Activated CD4-positive, alpha-beta T cell treated with anti-CD3 and anti-CD28 coated beads, Interleukin-2, Interleukin-4, amounts not matched to agents 100 ng/mL and 50 ng/mL, durations not matched to agents 16 hours and 8 hours (primary cell): ENCODE measurements around the gene SPTBN4.

Experiments used
- DNase-seq: peaks from one replicate; pipeline ENCODE4 v3.0.0-alpha.2; 2020; ENCODE audit warnings: low spot score

Gene SPTBN4

DNA sequence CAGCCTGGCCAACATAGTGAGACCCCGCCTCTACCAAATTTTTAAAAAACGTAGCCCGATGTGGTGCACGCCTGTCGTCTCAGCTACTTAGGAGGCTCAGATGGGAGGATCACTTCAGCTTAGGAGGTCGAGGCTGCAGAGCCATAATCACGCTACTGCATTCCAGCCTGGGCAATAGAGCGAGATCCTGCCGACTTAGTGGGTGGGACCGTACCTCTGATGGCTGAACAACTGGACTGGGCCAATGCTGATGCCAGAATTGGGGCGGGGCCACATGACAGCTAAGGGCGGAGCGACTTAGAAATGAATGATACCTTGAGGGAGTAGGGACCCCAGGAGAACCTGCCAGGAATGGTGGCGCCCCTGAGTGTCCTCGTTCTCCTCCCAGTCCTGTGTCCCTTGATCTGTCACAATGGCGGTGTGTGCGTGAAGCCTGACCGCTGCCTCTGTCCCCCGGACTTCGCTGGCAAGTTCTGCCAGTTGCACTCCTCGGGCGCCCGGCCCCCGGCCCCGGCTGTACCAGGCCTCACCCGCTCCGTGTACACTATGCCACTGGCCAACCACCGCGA is 137.9 kb downstream of the SPTBN4 start:
- DNase-seq: no peak

DNA sequence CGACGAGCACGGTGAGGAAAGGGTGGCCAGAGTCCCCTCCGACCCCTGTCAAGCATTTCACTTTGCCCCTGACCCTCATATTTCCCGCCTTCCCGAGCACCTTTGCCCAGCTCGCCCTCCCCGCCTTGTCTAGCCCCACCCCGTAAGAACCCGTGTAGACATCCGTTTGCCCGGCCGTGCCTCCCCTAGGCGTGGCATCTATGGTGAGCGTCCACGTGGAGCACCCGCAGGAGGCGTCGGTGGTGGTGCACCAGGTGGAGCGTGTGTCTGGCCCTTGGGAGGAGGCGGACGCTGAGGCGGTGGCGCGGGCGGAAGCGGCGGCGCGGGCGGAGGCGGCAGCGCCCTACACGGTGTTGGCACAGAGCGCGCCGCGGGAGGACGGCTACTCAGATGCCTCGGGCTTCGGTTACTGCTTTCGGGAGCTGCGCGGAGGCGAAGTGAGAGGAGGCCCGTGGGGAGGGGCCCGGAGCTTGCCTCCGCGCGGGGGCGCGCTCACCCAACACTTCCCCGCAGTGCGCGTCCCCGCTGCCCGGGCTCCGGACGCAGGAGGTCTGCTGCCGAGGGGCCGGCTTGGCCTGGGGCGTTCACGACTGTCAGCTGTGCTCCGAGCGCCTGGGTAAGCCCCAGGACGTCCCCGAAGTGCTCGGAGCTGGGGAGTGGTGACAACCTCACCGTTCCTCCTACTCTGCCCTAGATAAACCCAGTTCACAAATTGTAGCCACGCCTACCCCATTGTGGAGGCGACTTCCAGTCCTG is 138.6 kb downstream of the SPTBN4 start:
- peak; percentile 90 for DNase-seq

DNA sequence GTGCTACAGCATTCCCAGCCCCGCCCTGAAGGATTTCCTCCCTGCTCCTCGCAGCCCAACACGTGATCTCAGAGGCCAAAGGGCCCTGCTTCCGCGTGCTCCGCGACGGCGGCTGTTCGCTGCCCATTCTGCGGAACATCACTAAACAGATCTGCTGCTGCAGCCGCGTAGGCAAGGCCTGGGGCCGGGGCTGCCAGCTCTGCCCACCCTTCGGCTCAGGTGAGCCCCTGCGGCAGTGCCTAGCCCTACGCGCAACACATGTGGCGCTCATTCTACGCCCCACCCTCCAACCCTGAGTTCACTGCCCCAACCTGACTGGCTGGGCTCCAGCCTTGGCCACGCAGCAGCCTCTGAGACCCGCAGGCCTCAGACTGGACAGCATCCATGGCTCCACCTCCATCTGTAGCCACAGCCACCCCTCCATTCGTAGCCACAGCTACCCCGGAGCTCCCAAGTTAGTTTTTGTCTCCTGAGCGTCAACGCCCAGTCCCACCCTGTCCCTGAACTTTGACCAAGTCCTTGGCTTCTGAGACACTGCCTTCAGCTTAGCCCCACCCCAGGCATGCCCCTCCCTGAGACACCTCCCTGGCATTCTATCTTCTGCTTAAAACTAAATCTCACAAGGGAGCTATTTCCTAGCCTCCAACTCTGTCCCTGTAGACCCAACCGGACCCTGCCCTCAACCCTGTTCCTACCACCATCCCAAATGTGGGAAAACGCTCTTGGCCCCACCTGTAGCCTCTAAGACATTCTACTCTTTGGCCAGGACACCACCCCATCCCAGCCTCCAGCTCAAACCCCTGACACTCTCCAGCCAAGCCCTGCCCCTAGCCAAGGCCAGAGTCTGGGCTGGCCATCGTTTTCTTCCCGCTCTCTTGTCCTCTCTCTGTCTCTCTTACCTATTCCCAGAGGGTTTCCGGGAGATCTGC is 140.8 kb downstream of the SPTBN4 start:
- no peak for DNase-seq

DNA sequence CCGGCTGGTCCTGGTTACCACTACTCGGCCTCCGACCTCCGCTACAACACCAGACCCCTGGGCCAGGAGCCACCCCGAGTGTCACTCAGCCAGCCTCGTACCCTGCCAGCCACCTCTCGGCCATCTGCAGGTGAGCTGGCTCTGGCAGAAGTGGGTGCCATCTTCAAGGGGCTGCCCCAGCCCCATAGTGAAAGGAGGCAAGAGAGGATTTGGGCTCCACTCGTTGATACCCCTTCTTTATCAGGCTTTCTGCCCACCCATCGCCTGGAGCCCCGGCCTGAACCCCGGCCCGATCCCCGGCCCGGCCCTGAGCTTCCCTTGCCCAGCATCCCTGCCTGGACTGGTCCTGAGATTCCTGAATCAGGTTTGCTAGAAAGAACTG is 141.4 kb downstream of the SPTBN4 start:
- DNase-seq: no peak

DNA sequence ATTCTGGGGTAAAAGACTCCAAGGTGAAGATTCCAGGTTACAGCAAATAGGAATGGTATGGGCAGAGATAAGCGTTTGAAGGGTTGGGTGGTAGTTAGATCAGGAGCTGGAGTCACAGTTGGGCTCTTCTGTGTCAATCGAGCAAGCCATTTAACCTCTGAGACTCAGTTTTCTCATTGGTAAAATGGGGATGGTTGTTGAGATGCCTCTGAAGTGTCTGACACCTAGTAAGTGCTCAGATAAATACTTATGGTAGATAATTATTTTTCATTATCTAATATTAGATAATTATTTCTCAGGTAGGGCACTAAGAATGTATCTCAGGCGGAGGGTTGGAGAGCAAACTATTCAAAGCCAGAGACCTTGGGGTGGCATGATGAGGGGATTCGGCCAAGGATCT is 142.2 kb downstream of the SPTBN4 start:
- no peak for DNase-seq

DNA sequence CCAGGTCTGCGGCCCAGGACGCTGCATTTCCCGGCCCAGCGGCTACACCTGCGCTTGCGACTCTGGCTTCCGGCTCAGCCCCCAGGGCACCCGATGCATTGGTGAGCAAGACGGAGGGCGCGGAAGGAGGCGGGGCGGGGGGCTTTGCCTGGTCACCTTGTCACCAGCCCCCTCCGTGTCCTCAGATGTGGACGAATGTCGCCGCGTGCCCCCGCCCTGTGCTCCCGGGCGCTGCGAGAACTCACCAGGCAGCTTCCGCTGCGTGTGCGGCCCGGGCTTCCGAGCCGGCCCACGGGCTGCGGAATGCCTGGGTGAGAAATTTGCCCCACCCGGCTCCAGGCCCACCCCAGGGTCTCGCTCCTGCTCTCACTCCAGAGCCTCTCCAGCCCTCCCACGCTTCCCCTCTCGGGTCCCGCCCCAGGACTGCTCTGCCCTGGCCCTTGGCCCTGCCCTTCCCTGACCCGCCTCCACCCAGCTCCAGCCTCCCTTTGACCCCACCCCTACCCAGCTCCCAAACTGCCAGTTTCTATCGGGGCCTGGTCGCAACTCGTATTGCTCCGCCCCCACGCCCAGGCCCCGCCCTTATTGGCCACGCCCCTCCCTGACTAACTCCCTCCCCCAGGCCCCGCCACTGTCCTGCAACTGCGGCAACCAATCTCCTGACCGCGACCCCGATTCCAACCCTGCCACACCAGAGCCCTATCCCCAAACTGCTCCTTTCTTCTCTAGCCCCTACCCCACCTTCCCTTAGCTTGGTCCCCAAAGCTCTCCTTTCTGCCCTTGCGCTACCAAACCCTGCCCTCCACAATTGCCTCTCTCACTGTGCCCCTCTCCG is 143.0 kb downstream of the SPTBN4 start:
- DNase-seq: peak; percentile 96

DNA sequence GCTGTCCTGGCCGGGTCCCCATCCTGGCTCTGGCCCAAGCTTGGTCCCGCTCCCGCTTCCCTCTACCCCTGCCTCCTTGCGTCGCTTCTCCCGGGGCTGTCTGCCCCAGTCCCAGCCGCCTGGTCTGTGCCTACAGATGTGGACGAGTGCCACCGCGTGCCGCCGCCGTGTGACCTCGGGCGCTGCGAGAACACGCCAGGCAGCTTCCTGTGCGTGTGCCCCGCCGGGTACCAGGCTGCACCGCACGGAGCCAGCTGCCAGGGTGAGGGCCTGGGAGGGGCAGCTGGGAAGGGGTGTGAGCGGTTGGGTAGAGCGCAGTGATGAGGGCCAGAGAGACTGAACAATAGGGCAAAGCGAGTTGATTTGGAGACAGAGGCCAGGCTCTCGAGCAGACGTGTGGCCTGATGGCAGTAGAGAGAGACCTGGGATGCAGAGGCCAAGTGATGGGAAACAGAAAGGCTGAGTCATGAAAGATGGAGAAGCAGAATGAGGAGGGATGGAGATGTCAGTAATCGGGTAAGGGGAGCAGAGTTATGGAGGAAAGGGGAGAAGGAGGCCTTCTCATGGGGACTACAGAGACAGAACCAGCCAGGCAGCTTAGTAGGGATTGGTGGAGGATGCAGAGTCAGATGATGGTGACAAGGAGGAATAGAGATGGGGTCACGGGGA is 143.7 kb downstream of the SPTBN4 start:
- peak; percentile 67 for DNase-seq

DNA sequence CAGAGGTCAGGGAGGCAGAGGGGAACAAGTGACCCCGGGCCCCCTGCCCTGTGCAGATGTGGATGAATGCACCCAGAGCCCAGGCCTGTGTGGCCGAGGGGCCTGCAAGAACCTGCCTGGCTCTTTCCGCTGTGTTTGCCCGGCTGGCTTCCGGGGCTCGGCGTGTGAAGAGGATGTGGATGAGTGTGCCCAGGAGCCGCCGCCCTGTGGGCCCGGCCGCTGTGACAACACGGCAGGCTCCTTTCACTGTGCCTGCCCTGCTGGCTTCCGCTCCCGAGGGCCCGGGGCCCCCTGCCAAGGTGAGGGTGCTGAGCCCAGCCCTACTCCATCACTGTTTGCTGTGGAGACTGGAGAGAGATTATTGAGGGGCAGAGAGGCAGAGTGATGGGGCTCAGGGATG is 144.3 kb downstream of the SPTBN4 start:
- peak; percentile 24 for DNase-seq

DNA sequence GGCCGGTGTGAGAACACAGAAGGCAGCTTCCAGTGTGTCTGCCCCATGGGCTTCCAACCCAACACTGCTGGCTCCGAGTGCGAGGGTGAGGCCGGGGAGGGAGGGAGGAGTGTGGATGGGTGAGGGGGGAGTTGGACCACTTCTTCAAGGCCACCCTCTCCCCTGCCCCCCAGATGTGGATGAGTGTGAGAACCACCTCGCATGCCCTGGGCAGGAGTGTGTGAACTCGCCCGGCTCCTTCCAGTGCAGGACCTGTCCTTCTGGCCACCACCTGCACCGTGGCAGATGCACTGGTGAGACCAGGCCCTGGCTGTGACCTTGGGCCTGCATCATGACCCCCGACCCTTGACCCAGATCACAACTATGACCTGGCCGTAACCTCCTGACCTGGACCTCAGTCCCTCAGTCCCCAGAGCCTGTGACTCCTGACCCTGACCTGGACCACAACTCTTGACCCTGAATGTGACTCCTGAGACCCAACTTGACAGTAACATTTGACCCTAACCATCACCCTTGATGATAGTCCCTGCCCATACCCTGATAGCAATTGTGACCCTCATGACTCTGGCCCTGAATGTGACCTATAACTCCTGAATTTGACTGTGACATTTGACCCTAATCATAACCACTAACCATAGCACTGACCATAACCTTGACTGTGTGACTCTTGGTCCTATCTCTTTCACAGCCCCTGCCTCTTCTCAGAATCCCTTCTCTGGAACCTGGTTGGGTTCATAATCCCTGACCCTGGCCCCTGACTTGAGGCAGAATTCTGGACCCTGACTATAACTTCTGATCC is 145.3 kb downstream of the SPTBN4 start:
- DNase-seq: no peak

DNA sequence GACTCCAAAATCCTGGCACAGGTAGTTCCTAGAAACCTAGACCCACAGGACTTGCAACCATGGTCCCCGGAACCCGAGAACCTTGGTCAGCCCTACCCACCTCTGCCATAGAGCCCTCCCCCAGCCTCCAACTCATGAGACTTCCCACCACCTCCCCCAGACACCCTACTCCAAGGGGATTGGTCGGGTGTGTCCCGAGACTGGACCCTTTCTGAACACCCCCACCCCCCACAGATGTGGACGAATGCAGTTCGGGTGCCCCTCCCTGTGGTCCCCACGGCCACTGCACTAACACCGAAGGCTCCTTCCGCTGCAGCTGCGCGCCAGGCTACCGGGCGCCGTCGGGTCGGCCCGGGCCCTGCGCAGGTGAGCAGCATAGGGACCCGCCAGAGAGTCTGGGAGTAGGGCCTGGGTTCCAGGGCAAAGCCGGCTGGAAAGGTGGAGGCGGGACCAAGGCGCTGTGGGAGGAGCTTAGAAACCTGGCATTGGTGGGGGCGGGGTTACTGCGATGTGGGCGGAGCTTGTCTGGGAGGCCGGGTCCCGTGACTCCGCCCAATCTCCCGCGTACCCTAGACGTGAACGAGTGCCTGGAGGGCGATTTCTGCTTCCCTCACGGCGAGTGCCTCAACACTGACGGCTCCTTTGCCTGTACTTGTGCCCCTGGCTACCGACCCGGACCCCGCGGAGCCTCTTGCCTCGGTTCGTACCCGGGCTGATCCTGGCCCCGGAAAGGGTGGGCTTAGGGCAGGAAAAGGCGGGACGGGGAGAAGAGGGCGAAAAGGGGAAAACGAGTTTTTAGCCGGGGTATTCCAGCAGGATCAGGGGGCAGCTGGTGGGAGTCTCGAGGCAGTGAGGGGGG is 146.3 kb downstream of the SPTBN4 start:
- DNase-seq: peak; percentile 77

DNA sequence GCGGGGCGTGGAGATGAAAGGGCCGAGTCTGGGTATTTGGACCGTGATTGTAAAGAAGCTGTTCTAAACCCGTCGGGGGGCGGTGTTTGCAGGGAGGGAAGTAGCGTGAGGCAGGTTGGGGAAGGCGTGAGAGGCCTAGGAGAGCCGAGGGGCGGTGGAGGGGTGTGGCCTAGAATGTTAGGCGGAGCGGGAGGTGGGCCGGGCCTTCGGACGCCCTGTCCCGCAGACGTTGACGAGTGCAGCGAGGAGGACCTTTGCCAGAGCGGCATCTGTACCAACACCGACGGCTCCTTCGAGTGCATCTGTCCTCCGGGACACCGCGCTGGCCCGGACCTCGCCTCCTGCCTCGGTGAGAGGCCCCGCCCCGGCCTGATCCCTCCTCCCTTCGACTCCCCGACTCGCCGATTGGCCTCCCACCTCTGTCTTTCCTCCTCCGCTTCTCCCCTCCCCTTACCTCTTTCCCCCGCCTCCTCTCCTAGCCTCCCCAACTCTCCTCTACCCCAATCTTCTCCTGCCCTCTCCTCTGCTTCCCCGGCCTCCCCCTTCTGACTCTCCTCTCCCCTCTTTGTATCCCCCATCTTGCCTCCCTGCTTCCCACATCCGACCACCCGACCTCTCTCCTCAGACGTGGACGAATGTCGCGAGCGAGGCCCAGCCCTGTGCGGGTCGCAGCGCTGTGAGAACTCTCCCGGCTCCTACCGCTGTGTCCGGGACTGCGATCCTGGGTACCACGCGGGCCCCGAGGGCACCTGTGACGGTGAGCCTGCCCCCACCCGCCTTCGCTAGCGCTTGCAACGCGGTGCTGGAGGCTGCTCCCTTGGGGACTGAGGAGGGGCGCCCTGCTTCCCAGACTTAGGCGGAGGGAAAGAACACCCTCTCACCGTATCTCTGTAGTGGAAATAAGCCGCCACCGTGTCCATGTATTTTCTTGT is 147.2 kb downstream of the SPTBN4 start:
- DNase-seq: peak; percentile 84

DNA sequence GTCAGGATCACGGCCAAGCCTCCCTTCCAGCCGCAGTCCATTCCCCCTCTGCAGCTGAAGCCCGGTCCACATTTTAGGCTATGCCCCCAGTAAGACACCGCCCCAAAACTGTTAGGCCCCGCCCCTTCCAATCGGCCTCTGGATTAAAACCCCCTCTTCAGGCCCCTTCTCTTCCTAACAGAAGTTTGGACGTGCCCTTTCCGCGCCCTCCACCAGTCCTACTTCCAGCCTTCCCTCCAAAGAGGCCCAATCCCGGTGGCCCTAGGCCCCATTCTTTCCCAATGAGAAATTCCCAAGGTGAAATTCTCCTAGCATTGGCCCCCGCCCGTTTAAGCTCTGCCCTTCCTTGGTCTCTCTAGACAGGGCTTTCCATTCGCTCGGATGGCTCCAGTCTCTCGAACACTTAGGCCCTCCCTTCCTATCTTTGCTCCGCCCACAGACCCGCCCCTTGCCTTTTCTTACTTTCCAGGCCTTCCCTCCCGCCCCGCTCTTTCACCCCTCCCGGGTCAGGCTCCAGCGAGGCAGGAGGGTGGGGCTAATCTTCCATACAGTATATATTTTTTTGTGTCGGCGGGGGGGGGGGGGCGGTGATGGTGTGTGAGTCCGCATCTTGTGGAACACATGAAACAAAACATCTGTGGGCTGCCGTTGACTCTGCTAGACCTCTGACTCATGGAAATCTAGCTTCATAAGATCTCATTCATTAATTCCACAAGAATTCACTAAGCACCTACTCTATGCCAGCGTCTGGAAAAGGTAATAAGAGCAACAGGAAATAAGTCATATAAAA is 148.0 kb downstream of the SPTBN4 start:
- DNase-seq: peak; percentile 85

DNA sequence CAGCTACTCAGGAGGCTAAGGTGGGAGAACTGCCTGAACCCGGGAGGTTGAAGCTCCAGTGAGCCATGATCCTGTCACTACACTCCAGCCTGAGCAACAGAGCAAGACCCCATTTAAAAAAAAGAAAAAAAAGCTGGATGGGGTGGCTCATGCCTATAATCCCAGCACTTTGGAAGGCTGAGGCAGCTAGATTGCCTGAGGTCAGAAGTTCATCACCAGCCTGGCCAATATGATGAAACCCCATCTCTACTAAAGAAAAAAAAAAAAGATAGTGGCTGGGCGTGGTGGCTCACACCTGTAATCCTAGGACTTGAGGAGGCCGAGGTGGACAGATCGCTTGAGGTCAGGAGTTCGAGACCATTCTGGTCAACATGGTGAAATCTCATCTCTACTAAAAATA is 149.4 kb downstream of the SPTBN4 start:
- no peak for DNase-seq

DNA sequence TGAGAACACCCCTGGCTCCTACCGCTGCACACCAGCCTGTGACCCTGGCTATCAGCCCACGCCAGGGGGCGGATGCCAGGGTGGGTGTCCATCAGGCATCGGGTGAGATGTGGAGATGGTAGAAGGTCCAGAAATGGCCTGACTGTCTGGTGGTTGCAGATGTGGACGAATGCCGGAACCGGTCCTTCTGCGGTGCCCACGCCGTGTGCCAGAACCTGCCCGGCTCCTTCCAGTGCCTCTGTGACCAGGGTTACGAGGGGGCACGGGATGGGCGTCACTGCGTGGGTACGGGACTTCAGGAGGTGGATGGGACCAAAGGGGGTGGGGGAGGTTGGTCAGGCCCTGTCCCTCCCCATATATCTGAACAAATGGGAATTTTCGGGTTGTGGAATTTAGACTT is 150.1 kb downstream of the SPTBN4 start:
- no peak for DNase-seq

DNA sequence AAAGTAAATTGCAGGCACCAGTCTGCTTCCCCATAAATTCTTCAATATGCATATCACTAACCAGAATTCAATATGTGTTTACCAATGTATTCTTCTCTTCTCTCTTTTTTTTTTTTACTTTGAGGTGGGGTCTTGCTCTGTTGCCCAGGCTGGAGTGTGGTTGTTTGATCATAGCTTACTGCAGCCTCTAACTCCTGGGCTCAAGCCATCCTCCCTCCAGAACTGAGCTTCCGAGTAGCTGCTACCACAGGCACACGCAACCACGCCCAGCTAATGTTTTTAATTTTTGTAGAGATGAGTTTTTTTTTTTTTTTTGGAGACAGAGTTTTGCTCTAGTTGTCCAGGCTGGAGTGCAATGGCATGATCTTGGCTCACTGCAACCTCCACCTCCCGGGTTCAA is 151.2 kb downstream of the SPTBN4 start:
- DNase-seq: no peak

DNA sequence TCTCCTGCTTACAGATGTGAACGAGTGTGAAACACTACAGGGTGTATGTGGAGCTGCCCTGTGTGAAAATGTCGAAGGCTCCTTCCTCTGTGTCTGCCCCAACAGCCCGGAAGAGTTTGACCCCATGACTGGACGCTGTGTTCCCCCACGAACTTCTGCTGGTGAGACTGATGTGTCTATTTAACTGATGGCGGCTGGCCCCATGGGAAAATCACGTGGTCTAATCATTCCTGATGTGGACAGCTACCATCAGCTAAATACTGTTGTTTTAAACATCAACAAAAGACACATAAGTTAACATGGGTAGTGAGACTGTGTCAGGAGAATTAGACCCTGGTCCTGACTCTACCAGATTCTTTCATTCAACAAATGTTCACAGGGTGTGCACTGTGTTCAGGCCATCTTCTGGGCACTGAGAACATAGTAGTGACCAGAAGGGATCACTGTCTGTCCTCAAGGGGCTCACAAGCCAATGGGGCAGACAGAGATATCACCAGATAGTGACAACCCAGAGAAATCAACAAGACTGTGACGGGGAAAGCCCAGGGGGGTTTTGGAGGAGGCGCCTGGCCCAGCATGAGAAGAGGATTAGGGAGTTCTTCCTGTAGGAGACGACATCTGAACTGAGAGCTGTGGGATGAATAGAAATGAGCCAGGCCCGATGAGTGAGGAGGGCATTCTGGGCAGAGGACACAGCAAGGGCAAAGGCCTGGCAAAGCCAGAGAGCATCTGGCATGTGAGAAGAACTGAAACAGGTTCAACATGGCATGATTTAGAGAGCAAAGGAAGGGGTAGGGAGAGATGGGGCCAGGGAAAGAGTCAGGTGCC is 152.7 kb downstream of the SPTBN4 start:
- no peak for DNase-seq

DNA sequence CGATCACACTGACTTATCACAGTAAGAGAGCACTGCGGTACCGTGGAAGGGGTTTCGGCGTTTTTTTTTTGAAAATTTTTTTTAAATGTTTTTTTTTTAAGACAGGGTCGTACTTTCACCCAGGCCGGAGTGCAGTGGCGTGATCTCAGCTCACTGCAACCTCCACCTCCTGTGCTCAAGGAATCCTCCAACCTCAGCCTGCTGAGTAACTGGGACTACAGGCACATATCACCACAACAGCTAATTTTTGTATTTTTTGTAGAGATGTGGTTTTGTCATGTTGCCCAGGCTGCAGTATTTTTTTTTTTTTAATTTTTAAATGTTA is 153.3 kb downstream of the SPTBN4 start:
- DNase-seq: no peak
